Measurements from ENCODE around the gene ZDHHC8. TPM values are rescaled to one million over a fixed set of nuclear protein-coding genes. Genes with fewer than 3 reads are reported as not detected.

Gene ZDHHC8
- total RNA-seq, 3 donors from 2014 or later = 27.7 to 53.0 (median 42.2) TPM

DNA sequence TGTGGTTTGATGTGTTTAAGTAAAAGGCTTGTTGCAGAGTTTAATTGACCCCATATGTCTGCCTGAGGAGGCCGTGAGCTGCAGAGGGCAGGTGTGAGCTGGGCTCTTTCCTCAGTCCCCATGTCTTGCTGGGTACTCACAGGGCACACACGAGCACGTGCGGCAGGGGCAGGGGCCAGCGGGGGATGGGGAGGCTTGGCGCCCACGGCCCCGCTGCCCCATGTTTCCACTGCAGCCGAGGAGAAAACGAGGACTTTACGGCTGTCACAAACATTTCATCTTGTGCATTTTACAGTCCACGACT lies 43.9 kb downstream of the ZDHHC8 start:
- TF ChIP-seq, protein P1, sequence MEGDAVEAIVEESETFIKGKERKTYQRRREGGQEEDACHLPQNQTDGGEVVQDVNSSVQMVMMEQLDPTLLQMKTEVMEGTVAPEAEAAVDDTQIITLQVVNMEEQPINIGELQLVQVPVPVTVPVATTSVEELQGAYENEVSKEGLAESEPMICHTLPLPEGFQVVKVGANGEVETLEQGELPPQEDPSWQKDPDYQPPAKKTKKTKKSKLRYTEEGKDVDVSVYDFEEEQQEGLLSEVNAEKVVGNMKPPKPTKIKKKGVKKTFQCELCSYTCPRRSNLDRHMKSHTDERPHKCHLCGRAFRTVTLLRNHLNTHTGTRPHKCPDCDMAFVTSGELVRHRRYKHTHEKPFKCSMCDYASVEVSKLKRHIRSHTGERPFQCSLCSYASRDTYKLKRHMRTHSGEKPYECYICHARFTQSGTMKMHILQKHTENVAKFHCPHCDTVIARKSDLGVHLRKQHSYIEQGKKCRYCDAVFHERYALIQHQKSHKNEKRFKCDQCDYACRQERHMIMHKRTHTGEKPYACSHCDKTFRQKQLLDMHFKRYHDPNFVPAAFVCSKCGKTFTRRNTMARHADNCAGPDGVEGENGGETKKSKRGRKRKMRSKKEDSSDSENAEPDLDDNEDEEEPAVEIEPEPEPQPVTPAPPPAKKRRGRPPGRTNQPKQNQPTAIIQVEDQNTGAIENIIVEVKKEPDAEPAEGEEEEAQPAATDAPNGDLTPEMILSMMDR (IDR thresholded peaks at IDR 0.05) = no peak

DNA sequence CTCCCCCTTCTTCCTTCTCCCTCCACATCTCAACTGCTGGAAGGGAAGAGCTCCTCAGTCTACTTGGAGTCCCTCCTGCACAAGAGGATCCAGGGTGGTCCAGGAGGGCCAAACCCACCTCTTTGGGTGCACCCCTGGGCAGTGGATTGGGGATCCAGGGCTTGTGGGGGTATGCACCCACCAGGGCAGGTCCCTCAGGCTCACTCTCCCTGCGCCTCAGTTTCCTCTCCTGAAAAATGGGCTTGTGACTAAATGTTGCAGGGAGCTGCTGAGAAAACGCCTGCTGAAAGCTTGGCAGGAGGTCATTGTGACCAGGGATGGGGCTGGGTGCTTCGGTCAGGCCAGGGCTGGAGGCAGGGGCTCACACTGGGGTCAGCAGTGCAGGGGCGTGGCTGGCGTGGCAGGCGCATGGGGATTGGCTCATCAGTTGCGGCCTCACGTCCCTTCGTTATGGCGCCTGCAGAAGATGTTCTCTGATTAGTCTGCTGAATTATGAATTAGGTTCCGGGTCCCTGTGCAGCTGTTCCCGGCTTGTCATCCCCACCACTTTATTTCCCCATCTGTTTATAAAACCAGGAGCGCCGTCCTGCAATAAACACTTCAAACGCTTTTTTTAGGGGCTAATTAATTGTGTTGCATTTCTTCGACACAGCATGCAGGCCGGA lies 44.9 kb downstream of the ZDHHC8 start:
- TF ChIP-seq, protein P1 (IDR thresholded peaks at IDR 0.05) = no peak
- no peak for DNase-seq
- Histone ChIP-seq H3K4me1 (ENCODE audit: low read depth) (no peaks in the 10 kb centered on the region), H3K4me3 (no peak overlapping the region), H3K9me3 (no peaks in the 10 kb centered on the region), H3K36me3 (ENCODE audit: low read depth) (no peaks in the 10 kb centered on the region)
- intact Hi-C loops (cut with DNase I, micrococcal nuclease) = no loop called here
- ATAC-seq = no peak

More for the DNA sequence above, 43.9 kb downstream of the ZDHHC8 start:
- no peak overlapping the region for H3K4me3 ChIP-seq
- H3K36me3 ChIP-seq (ENCODE audit: low read depth) = no peaks in the 10 kb centered on the region
- ATAC-seq = no peak
- no peaks in the 10 kb centered on the region for H3K9me3 ChIP-seq
- intact Hi-C loops (cut with DNase I, micrococcal nuclease) = no loop called here
- DNase-seq = no peak
- no peaks in the 10 kb centered on the region for H3K4me1 ChIP-seq (ENCODE audit: low read depth)

DNA sequence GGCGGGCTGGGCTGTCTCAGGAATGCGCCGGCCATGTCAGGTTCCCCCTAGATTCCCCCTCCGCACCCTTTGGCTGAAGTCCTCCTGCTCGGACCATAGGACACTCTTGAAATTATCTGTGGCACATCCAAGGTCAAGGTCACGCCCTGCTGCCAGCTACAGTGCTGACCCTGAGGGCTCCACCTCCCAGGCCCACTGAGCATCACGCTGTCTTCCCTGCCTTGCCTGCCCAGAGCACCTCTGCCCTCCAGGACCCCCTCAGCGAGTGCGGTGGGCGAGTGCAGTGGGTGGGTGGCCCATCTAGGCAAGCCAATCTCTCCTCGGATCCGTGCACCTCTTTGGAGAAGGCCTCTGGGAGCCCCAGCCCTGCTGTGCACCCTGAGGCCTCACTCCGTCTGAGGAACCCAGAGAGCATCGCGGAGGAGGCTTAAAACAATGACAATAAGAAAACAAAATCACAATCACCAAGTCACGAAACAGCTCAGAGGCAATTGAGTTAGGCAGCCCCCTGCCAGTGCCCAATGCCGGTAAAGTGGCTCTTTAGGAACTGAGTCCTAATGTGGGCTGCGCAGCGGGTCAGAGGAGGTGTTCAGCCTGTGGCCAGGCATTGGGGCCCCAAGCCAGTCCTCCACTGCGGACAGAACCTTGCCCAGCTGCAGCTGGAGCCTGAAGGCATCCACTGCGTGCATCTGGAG lies 45.8 kb downstream of the ZDHHC8 start:
- H3K4me1 ChIP-seq (ENCODE audit: low read depth) = no peaks in the 10 kb centered on the region
- H3K36me3 ChIP-seq (ENCODE audit: low read depth) = no peaks in the 10 kb centered on the region
- H3K4me3 ChIP-seq = no peak overlapping the region
- no peaks in the 10 kb centered on the region for H3K9me3 ChIP-seq
- TF ChIP-seq, protein P1 (IDR thresholded peaks at IDR 0.05) = no peak
- DNase-seq (no peak), ATAC-seq (no peak)
- intact Hi-C loops (cut with DNase I, micrococcal nuclease) = no loop called here

DNA sequence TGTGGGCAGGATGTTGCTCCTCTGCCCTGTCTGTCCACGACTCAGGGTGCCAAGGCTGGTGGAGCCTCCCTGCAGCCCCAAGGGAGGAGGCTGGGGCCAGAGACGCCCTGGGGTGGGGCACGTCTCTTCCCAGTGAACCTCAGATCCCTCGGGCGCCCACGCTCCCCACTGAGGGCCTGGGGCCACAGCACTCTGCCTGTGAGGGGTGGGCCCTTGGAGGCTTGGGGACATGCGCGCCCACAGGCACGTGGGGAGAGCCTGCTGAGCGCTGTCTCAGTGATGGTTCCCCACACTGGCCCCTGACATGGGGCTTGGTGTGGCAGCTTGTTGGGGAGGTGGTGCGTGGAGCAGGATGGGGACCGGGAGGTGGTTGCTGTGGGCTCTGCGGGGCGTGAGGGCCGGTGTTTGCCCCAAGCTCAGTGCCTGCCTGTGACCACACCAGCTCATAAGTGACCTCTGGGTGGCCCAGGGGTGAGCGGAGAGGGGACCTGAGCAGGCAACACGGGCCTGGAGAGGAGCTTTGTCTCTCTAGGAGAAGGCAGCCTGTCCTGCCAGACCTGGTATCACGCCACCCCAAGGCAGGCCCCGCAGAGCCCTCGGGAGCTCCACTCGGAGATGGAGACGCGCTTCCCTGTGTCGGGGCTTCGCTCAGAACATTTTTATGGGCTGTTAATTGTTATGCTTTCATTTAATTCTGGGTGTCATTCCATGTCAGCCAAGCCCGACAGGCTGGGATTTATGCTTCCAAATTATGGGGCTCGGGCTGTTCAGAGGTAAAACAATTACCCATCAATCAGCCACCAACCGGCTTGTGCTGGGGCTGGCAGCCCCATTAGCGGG lies 46.7 kb downstream of the ZDHHC8 start:
- Histone ChIP-seq H3K9me3 (no peaks in the 10 kb centered on the region), H3K4me3 (no peak overlapping the region), H3K4me1 (ENCODE audit: low read depth) (no peaks in the 10 kb centered on the region), H3K36me3 (ENCODE audit: low read depth) (no peaks in the 10 kb centered on the region)
- ATAC-seq = no peak
- DNase-seq = no peak
- TF ChIP-seq, protein P1 (IDR thresholded peaks at IDR 0.05) = no peak
- intact Hi-C loops (cut with DNase I, micrococcal nuclease) = no loop called here

DNA sequence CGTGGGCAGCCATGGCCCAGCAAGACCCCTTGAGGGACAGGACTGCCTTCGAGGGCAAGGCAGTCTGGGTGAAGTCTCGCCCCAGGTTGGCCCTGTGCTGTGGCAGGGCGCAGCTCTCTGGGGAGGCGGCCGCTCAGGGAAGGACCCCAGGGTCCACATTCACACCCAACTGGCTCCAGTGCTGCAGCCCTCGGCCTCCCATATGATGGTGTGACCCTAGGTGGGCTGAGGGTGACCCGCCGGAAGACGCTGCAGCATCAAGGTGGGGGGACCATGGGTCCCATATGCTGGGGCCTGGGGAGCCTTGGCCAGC lies 47.3 kb downstream of the ZDHHC8 start:
- no peak overlapping the region for H3K4me3 ChIP-seq
- no peaks in the 10 kb centered on the region for H3K4me1 ChIP-seq (ENCODE audit: low read depth)
- H3K36me3 ChIP-seq (ENCODE audit: low read depth) = no peaks in the 10 kb centered on the region
- DNase-seq (no peak), ATAC-seq (no peak)
- intact Hi-C loops (cut with DNase I, micrococcal nuclease) = no loop called here
- no peaks in the 10 kb centered on the region for H3K9me3 ChIP-seq
- TF ChIP-seq, protein P1 (IDR thresholded peaks at IDR 0.05) = no peak
